Colon (tissue), 2 donors: Measurements from ENCODE around the gene CEACAM19.

Experiments used
- FAIRE-seq: peaks from 2 replicates; lab custom pipeline; 2012; peaks lifted over from hg19 to GRCh38; lab: Jason Lieb, UNC
- donor health status: control.
- donor health status: control.

Gene CEACAM19

GRCh38 chr19:44723299-44723951 is 52.1 kb downstream of the CEACAM19 start:
- FAIRE-seq, result no peak

- FAIRE-seq, result no peak
These were observed 52.7 kb downstream of the CEACAM19 start for GRCh38 chr19:44723952-44724319.

GRCh38 chr19:44725251-44725650 is 54.0 kb downstream of the CEACAM19 start:
- FAIRE-seq, result no peak

DNA sequence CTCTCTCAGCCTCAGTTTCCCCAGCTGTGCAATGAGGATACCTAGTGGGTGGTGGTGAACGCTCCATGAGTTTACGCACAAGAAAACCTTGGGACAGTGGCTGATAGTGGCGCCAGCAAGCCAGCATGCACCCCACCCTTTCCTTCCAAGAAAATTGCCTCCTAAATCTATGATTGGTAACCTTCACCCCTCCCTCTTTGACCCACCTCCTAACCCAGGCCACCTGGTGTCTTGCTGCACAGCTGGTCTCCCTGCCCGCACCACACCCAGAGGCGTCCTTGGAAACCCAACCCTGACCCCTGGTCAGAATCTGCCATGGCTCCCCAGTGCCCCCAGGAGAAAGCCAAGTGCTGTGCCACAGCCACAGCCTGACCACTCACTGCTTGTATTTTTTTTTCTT is 54.4 kb downstream of the CEACAM19 start:
- FAIRE-seq, result no peak

GRCh38 chr19:44726465-44726864 is 55.2 kb downstream of the CEACAM19 start:
- FAIRE-seq, result no peak

- FAIRE-seq, result no peak
These were observed 56.9 kb downstream of the CEACAM19 start for GRCh38 chr19:44728178-44728577.

DNA sequence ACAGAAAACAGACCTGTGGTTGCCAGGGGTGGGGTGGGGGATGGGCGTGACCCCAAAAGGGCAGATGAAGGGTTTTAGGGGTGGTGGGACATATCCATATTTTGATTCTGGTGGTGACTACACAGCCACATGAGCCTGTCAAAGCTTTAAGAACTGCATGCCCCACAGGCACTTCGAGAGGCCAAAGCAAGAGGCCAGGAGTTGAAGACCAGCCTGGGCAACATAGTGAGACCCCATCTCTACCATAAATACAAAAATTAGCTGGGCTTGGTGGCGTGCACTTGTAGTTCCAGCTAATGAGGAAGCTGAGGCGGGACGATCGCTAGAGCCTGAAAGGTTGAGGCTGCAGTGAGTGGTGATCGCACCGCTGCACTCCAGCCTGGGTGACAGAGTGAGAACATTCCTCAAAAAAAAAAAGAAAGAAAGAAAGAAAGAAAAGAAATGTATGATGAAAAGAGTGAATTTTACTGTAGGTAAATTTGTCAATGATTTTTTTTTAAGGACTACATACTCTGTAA is 58.3 kb downstream of the CEACAM19 start:
- FAIRE-seq, result no peak

- no peak for FAIRE-seq
These were observed 59.8 kb downstream of the CEACAM19 start for GRCh38 chr19:44731081-44731480.

DNA sequence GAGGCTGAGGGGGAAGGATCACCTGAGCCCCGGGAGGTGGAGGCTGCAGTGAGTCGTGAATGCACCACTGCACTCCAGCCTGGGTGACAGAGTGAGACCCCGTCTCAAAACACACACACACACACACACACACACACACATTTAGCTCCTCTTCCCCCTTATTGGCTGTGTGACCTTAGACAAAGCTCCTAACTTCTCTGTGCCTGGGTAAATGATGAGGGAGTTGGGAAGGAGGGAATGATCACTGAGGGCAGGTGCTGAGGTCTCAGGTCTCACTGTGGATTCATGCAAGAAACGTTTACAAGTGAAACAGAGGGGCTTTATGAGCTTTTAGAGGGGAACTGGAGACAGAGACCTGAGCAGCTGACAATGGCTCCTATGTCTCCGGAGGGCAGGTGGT is 60.3 kb downstream of the CEACAM19 start:
- no peak for FAIRE-seq

GRCh38 chr19:44732235-44733014 is 61.1 kb downstream of the CEACAM19 start:
- no peak for FAIRE-seq
